H1 (cell line): ENCODE results near the gene LTA. TPM values are rescaled to one million over a fixed set of nuclear protein-coding genes. Genes with fewer than 3 reads are reported as not detected.

Experiments used
- KDM1A ChIP-seq: fragments of 200-600, 300-600 bp; sonication (generic); IDR thresholded peaks from 2 replicates; pipeline ENCODE4 v1.7.1; 2016; ENCODE audit warnings: mild to moderate bottlenecking, low read length, borderline replicate concordance
- KDM4A ChIP-seq: IDR thresholded peaks from one replicate; pipeline ENCODE4 v1.7.1; 2012; ENCODE audit warnings: low read depth, mild to moderate bottlenecking, moderate library complexity, low read length, inconsistent platforms; ENCODE audit not compliant: severe bottlenecking
- polyA plus RNA-seq, 7 experiments: library from polyadenylated mRNA; depleted of rRNA in 3 of 7; stranded (reverse) in 5 of 7; unstranded in 2 of 7; fragments of >200 nt in 5 of 7; fragments of 200-250 nt in 2 of 7; gene quantifications; 1 replicate in 5 of 7; 2 replicates in 1 of 7; 4 replicates in 1 of 7; pipeline versions ENCODE4 v1.2.1 to v1.2.3, GENCODE V29; 2011 to 2013; ENCODE audit warnings: missing spikeins in 2 of 7, mixed read lengths in 2 of 7
- total RNA-seq: library from RNA; stranded (reverse); fragmentation: NEBNext Ultra II Directional; extraction: Animal tissue kit (Norgen Biotek cat#: 25700); gene quantifications from 2 replicates; pipeline ENCODE4 v1.2.1, GENCODE V29; 2021
- TF ChIP-seq, protein P1 (sequence below): fragments of 300-600 bp; sonication (generic); IDR thresholded peaks from 2 replicates; pipeline ENCODE4 v1.7.1; 2012; ENCODE audit warnings: low read length, moderate library complexity, mild to moderate bottlenecking, inconsistent platforms; ENCODE audit not compliant: insufficient replicate concordance

LTA gene
- total and polyA plus RNA-seq, 2 of the 8 experiments (the other 6 are each of a cell fraction or from before 2014, with no cell fraction given) = not detected

GRCh38 chr6:31588871-31589650, 17.0 kb downstream of the LTA start (continued):
- TF ChIP-seq KDM4A (no peak), KDM1A (no peak)
- TF ChIP-seq, protein P1, sequence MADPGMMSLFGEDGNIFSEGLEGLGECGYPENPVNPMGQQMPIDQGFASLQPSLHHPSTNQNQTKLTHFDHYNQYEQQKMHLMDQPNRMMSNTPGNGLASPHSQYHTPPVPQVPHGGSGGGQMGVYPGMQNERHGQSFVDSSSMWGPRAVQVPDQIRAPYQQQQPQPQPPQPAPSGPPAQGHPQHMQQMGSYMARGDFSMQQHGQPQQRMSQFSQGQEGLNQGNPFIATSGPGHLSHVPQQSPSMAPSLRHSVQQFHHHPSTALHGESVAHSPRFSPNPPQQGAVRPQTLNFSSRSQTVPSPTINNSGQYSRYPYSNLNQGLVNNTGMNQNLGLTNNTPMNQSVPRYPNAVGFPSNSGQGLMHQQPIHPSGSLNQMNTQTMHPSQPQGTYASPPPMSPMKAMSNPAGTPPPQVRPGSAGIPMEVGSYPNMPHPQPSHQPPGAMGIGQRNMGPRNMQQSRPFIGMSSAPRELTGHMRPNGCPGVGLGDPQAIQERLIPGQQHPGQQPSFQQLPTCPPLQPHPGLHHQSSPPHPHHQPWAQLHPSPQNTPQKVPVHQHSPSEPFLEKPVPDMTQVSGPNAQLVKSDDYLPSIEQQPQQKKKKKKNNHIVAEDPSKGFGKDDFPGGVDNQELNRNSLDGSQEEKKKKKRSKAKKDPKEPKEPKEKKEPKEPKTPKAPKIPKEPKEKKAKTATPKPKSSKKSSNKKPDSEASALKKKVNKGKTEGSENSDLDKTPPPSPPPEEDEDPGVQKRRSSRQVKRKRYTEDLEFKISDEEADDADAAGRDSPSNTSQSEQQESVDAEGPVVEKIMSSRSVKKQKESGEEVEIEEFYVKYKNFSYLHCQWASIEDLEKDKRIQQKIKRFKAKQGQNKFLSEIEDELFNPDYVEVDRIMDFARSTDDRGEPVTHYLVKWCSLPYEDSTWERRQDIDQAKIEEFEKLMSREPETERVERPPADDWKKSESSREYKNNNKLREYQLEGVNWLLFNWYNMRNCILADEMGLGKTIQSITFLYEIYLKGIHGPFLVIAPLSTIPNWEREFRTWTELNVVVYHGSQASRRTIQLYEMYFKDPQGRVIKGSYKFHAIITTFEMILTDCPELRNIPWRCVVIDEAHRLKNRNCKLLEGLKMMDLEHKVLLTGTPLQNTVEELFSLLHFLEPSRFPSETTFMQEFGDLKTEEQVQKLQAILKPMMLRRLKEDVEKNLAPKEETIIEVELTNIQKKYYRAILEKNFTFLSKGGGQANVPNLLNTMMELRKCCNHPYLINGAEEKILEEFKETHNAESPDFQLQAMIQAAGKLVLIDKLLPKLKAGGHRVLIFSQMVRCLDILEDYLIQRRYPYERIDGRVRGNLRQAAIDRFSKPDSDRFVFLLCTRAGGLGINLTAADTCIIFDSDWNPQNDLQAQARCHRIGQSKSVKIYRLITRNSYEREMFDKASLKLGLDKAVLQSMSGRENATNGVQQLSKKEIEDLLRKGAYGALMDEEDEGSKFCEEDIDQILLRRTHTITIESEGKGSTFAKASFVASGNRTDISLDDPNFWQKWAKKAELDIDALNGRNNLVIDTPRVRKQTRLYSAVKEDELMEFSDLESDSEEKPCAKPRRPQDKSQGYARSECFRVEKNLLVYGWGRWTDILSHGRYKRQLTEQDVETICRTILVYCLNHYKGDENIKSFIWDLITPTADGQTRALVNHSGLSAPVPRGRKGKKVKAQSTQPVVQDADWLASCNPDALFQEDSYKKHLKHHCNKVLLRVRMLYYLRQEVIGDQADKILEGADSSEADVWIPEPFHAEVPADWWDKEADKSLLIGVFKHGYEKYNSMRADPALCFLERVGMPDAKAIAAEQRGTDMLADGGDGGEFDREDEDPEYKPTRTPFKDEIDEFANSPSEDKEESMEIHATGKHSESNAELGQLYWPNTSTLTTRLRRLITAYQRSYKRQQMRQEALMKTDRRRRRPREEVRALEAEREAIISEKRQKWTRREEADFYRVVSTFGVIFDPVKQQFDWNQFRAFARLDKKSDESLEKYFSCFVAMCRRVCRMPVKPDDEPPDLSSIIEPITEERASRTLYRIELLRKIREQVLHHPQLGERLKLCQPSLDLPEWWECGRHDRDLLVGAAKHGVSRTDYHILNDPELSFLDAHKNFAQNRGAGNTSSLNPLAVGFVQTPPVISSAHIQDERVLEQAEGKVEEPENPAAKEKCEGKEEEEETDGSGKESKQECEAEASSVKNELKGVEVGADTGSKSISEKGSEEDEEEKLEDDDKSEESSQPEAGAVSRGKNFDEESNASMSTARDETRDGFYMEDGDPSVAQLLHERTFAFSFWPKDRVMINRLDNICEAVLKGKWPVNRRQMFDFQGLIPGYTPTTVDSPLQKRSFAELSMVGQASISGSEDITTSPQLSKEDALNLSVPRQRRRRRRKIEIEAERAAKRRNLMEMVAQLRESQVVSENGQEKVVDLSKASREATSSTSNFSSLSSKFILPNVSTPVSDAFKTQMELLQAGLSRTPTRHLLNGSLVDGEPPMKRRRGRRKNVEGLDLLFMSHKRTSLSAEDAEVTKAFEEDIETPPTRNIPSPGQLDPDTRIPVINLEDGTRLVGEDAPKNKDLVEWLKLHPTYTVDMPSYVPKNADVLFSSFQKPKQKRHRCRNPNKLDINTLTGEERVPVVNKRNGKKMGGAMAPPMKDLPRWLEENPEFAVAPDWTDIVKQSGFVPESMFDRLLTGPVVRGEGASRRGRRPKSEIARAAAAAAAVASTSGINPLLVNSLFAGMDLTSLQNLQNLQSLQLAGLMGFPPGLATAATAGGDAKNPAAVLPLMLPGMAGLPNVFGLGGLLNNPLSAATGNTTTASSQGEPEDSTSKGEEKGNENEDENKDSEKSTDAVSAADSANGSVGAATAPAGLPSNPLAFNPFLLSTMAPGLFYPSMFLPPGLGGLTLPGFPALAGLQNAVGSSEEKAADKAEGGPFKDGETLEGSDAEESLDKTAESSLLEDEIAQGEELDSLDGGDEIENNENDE = no peak
- TF ChIP-seq, all 59 proteins: peak for 0
